ENCODE results near the gene CFAP20DC.
"Not testable (repeated sequence)": the region's sequence is repeated elsewhere in the genome, so short reads cannot be mapped to it uniquely, and the experiment has no call there.

CFAP20DC gene

GRCh38 chr3:58864480-58864879 is 185.3 kb downstream of the CFAP20DC start:
- DNase-seq = no peak

DNA sequence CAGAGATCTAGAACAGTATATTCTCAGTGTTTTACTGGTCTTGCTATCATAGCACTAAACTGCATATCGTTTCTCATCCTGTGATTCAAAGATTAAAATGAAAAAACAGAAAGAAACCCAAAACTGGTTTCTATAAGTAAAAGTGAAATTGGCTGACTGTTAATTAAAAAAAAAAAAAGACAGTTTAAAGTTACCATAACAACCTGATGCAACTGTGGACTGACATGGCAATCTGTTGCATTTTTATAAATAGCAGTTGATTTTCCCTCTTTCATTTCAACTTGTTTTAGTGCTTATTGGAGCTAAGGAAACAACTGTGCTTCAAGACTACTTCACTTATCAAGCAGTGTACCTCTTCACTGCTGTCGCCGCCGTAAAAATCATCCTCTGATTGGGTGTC is 186.6 kb downstream of the CFAP20DC start:
- DNase-seq = no peak

GRCh38 chr3:58861551-58861950 is 188.3 kb downstream of the CFAP20DC start:
- DNase-seq = no peak

DNA sequence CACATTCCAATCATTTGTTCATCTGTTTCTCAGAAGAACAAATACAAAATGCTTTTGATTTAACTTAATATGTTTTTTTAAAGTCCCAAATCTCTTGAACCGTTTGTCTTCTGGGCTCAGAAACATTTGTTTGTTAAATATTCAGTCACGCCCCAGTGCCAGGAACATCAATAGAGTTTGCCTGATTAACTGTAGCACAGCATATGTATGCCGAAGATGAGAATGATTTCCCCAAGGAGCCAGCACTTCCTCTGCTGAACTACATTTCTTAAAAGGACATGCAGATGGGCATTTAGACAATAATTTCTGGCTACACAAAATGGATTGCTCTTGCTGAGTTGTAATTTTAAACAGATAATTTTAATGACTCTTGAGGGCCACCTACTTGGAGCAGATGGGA is 191.7 kb downstream of the CFAP20DC start:
- no peak for DNase-seq

- DNase-seq = no peak
These were observed 192.4 kb downstream of the CFAP20DC start for GRCh38 chr3:58857402-58857801.

- DNase-seq = no peak
These were observed 201.0 kb downstream of the CFAP20DC start for GRCh38 chr3:58848826-58849225.

DNA sequence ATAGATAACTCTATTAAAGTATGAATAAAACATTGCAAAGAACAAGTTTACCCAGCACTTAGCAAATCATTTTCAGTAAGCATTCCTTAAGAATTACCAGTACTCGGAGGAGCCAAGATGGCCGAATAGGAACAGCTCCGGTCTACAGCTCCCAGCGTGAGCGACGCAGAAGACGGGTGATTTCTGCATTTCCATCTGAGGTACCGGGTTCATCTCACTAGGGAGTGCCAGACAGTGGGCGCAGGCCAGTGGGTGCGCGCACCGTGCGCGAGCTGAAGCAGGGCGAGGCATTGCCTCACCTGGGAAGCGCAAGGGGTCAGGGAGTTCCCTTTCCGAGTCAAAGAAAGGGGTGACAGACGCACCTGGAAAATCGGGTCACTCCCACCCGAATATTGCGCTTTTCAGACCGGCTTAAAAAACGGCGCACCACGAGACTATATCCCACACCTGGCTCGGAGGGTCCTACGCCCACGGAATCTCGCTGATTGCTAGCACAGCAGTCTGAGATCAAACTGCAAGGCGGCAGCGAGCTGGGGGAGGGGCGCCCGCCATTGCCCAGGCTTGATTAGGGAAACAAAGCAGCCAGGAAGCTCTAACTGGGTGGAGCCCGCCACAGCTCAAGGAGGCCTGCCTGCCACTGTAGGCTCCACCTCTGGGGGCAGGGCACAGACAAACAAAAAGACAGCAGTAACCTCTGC is 207.6 kb downstream of the CFAP20DC start:
- not testable (repeated sequence) for DNase-seq

DNA sequence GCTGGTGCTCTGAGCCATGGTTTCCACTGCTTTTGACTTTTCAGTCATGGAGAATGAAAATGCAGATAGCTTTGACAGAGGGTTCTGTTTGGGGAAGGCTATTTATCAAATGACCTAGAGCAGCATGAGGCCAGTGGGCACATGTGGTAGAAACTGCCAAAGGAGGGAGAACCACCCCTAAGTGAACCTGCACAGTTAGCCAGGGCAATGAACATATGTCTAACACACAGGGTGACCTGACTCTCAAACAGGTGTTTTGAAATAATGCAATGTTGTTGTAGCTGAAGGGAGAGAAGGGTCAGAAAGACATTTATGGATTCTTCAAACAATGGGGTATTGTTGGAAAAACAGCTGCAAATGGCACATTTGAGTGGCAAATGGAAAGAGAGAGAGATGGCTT is 208.9 kb downstream of the CFAP20DC start:
- no peak for DNase-seq

DNA sequence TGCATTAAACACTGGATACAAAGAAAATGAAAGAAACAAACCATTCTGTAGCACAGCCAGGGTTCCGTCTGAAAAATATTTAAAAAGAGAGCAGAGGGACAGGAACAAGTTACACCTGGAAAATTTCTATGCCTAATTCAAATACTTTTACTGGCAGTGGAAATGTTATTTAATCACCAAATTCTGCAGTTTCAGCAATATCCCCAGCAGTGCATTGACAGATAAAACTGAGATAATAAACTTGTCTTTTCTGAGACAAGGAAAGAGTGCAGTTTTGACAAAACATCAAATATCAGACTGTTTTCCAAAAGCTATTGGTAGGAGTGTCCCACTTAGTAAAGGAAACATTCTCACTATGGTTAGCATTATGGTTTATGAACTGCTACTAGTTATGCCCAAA is 209.9 kb downstream of the CFAP20DC start:
- DNase-seq = no peak

- DNase-seq = no peak
These were observed 210.6 kb downstream of the CFAP20DC start for GRCh38 chr3:58839187-58839586.

- no peak for DNase-seq
These were observed 212.0 kb downstream of the CFAP20DC start for GRCh38 chr3:58837856-58838255.

- no peak for DNase-seq
These were observed 212.5 kb downstream of the CFAP20DC start for GRCh38 chr3:58837141-58837843.

DNA sequence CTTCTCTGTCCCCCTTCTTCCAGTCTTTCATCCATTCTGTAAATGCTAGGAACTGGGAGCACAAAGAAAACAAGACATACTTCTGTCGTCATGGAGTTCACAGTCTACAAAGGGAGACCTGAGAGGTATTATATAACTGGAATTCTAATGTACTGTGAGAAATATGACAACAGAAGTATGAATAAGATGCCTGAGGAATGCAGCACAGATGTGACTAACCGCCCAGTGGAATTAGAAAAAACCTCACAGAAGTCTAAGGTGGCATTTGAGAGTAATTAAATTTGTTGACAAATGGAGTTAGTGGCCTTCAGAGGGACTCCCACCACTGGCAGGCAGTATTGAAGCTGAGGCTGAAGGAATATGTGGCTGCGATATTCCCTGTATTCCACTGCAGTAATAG is 214.7 kb downstream of the CFAP20DC start:
- DNase-seq = no peak

DNA sequence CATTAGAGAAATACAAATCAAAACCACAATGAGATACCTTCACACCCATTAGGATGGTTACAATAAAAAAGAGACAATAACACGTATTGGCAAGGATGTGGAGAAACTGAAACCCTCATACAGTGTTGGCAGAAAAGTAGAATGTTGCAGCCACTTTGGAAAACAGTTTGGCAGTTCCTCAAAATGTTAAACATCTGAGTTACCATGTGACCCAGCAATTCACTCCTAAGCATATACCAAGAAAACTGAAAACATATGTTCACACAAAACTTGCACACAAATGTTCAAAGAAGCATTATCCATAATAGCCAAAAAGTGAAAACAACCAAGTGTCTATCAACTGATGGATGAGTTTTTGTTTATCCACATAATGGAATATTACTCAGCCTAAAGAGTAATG is 216.3 kb downstream of the CFAP20DC start:
- DNase-seq = no peak

DNA sequence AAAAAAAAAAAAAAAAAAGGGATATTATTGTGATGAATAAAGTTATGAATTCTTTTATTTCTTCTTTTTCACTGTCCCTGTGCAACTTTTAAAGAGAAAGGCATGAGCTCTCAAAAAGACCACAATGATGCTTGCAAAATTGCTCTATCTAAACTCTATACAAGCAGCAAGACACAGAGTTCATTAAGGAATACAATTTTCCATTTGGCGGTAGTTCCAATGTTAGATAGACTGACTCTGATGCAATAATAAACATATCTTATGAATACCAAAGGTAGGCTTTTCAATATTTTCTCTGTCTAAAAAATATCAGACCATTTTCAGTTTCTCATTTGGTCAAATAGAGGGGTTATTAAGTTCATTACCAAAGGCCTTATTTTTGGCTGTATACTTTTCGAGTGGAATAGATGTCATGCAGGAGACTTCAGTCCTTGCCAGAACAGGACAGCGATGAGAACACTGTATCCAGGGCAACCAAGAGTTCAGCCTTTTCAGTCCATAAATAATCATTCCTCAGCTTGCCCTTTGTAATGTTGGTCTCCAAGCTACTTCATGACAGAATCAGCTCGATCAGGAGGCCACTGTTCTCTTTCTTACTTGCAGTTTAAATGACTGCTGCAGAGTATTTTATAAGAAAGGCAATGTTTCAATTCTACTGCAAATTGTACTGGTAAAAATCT is 220.4 kb downstream of the CFAP20DC start:
- no peak for DNase-seq

GRCh38 chr3:58824777-58825176 is 225.0 kb downstream of the CFAP20DC start:
- DNase-seq = no peak

DNA sequence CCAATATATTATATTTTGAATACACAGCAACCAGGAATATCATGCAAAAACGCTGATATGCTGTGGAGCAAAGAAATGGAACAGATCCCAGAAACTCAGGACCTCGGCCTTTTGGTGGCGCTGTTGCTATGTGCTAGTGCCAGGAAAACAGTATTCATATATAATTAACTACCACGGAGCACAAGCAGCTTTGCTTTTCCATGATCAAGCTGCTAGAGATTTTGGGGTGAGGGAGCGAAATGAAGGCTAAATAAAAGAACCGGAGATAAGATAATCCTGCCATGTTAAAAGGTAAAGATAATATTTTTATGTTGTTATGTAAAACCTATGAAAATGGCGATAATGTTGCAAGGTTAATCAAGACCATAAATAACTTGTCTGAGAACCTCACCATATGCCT is 225.5 kb downstream of the CFAP20DC start:
- peak; percentile 6 for DNase-seq

DNA sequence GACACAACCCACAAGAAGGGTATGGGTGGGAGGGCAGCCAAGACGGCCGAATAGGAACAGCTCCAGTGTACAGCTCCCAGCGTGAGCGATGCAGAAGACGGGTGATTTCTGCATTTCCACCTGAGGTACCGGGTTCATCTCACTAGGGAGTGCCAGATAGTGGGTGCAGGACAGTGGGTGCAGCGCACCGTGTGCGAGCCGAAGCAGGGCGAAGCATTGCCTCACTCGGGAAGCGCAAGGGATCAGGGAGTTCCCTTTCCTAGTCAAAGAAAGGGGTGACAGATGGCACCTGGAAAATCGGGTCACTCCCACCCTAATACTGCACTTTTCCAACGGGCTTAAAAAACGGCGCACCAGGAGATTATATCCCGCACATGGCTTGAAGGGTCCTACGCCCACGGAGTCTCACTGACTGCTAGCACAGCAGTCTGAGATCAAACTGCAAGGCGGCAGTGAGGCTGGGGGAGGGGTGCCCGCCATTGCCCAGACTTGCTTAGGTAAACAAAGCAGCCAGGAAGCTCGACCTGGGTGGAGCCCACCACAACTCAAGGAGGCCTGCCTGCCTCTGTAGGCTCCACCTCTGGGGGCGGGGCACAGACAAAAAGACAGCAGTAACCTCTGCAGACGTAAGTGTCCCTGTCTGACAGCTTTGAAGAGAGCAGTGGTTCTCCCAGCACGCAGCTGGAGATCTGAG is 243.1 kb downstream of the CFAP20DC start:
- not testable (repeated sequence) for DNase-seq

DNA sequence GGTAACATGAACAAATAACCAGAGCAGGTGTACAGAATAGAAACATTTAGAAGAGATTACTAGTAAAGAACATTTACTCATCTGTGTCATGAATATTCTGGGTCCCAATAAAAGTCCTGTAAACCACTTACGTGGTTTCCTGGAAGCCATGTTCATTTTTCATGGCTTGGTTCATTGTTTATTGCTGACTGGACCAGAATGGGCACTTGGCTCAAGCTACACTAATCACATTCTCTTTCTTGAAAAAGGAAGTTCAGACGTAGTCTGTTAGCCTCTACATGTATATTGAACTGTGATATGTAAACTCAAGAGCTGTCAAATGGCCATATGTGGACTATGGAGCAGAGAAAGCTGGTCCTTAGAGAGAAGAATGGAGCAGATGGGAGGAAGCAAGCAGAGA is 244.9 kb downstream of the CFAP20DC start:
- no peak for DNase-seq

DNA sequence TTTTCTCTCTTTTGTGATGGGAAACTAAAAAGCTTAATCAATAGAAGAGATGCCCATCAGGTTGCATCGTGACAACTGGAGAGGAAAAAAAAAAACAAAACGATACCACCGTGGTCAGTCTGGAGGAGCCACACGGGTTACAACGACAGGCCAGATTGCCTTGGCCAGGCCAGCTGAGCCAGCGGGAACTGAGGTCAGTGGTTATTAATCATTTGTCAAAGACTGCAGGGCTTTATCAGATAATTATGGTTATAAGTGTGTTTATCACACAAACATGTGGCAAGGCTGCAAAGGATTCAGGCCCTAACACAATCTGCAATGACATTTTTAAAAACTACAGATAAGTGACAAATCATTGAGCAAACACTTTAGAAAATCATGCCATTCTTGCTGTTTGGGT is 248.3 kb downstream of the CFAP20DC start:
- no peak for DNase-seq

GRCh38 chr3:58800940-58801339 is 248.9 kb downstream of the CFAP20DC start:
- no peak for DNase-seq

DNA sequence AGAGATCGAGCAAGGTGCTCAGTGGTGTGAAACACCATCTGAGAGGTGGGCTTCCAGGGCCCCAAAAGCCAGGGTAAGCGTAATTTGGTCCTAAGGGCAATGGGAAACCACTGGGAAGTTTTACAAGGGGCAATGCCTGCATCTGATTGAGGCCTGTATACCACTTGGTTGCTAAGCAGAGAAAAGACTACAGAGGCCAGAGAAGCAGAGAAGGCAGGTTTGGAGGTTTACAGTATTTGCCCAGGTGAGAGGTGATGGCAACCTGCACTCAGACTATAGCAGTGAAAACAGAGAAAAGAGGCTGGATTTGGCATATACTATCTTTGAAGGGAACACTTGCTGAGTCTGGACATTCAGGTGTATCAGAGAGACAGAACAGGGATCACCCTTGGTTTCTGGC is 249.8 kb downstream of the CFAP20DC start:
- DNase-seq = no peak

DNA sequence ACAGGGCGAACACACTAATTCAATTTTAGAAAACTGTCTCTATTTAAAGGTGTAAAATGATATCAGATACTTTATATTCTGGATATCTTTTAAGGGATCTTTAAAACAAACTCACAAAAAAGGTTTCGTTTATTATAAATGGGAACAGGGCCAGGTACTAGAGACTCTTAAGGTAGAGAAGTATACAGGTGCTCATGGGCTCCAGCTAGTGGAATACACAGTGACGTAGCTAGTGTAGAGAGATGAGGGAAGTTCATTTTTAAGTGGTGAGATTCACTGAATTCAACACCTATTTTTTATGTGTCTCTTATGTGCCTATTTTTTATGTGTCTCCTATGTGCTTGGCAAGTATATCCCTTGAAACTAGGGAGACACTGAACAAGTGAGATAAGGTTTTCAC is 250.6 kb downstream of the CFAP20DC start:
- no peak for DNase-seq

DNA sequence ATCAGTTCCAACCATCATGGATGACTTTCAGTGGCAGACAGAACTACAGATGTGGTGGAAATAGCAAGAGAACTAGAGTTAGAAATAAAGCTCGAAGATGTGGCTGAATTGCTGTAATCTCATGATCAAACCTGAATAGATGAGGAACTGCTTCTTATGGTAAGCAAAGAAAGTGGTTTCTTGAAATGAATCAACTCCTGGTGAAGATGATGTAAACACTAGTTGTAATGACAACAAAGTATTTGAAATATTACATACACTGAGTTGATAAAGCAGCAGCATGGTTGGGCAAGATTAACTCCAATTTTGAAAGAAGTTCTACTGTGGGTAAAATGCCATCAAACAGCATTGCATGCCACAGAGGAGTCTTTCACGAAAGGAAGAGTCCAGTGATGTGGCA is 251.5 kb downstream of the CFAP20DC start:
- no peak for DNase-seq
